Femur (tissue), 1 donor: ENCODE data around the gene CSNK1D.
"Not testable (repeated sequence)": the region's sequence is repeated elsewhere in the genome, so short reads cannot be mapped to it uniquely, and the experiment has no call there.

Experiments used
- DNase-seq: peaks from one replicate; pipeline ENCODE4 v3.0.0-alpha.2; 2017

CSNK1D gene

DNA sequence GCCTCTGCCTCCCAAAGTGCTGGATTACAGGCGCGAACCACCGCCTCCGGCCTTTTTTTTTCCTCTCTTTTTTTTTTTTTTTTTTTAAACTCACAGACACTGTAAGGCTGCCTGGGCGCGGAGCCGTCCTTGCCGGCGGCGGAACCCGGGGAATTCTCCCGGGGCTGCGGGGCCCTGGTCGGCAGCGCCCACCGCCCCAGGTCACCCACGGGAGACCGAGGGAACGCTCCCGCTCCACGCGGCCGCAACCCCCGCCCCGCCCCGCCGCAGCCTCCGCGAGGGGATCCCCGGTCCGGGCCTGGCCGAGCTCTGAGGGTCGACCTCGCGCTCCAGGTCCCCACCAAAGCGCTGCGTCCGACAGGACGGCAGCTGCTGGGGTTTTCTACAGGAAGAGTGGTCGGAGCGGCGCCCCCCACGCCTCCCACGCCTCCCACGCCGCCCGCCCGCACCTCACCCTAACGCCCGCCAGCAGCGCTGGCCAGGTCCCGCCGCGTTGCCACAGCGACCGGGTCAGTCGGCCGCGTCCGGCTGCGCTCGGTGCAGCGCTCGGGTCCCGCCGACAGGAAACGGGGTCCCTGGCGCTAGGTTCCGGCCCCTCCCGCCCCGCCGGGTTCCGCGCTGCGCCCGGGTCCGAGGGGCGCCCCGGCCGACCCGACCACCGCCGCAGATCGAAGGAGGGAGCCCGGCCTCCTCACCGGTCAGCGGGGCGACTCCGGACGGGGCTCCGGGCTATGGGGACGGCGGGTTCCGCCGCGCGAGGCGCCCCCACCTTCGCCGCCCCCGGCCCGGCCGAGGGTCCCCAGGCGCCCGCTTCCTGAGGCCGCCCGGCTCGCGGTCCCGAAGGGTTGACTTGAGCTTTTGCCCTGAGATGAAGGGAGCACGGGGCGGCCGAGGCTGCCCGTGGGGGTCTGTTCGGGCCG, 60.9 kb downstream of the CSNK1D start, which contains the start of gene CCDC57:
Gene CCDC57 (minus strand): TSS at position 512 of the 920 bp plus-strand sequence. CDS start 10,898 bp downstream, outside the sequence.
- peak; percentile 86 for DNase-seq

DNA sequence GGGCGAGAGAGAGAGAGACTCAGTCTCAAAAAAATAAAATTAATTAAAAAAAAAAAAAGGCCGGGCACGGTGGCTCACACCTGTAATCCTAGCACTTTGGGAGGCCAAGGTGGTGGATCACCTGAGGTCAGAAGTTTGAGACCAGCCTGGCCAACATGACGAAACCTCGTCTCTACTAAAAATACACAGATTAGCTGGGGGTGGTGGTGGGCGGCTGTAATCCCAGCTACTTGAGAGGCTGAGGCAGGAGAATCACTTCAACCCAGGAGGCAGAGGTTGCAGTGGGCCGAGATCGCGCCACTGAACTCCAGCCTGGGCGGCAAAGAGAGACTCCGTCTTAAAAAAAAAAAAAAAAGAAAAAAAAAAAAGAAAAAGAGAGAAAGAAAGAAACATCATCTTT, 62.8 kb downstream of the CSNK1D start:
- not testable (repeated sequence) for DNase-seq

DNA sequence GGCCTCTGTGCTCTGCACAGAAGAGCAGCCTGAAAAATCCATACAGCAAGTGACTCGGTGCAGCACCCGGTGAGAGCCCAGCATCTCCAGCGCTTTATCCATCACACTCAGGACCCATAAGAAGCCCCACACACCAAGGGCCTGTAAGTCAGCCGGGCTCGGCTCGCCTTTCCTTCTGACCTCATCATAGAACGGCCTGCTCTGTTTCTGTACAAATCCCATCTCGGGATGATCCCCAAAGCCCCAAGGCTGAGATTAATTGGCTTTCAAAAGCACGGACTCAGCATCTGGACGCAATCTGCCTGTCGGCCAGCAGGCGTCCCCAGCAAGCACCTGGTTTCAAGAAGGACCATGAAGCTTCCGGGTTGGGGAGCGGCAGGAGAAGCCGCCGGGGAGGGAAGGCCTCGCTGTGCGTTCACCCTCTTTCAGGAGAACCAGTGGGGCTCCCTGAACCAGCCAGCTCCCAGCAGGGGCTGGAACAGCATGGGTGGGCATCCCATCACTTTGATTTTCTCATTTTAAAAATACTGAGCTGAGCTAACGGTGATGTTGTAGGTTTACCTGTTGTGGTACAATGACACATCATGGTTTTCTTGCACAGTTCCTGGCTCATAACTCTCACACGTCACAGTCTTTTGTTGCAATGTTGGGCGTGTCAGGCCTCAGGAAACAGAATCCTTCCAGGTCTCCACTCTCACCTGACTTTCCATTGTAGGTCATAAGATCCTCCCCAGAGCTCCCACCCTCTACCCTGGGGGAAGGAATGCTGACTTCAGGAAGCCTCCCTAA, 67.6 kb downstream of the CSNK1D start:
- peak; percentile 89 for DNase-seq

DNA sequence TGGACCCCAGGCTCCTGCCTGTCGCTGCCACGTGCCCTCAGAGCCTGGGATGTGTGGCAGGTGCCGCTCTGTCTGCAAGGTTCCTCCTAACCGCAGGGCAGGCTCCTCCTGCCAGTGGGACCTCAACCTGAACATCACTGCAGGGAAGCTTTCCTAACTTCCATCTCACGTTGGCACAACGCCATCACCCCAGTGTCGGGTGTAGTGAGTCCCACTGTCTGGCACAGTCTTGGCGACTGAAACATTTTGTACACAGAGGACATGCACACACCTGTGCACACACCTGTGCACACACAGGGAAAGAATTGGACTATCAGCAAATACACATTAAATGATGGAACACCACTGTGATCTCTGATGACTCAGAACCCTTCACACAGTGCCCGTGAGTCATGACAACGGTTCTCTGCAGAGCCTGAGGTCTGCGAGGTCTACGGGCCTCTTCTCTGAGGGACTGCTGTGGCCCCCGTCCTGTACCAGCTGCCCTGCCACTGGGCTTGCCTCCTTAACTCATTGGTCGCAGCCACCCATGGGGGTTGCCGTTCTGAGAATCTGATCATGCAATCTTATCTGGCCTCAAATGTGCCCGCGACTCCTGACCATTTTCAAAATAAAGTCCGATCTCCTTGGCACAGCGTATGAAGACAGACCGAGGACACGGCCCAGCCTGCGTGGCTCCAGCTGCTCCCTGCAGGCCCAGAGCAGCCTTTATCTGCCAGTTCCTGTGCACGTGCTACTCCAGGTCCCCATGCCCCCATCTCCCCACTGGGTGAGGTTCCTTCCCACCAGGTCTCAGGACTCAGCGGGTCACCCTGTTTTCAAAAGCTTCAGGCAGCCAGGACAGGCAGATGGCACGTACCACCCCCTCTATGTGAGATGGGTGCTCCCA, 68.4 kb downstream of the CSNK1D start:
- DNase-seq: no peak

DNA sequence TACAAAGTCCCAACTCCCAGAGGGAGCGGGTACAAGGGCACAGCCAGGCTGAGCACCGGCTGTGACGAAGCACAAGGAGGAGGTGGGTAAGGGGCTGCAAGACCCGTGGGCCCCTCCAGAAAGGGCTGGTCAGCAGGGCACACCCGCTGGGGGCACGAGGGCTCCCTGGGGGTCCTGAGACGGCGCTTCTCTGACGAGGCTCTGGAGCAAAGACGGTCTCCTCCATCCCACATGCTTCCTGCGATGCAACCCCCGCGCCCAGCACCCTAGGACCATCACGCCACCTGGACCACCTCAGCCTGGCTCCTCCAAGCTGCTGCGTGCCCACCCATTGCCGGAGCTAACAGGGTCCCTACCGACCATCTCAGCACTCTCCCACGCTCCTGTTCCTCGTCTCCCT, 69.6 kb downstream of the CSNK1D start:
- no peak for DNase-seq

DNA sequence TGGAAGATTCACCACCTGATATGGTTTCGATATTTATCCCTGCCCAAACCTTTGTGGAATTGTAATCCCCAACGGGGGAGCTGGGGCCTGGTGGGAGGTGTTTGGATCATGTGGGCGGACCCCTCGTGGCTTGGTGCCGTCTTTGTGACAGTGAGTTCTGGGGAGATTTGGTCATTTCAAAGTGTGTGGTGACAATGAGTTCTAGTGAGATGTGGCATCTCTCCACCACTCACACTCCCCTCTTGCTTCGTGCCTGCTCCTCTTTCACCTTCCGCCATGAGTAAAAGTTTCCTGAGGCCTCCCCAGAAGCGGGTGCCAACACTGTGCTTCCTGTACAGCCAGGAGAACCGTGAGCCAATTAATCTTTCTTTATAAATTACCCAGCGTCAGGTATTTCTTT, 70.5 kb downstream of the CSNK1D start:
- DNase-seq: no peak

DNA sequence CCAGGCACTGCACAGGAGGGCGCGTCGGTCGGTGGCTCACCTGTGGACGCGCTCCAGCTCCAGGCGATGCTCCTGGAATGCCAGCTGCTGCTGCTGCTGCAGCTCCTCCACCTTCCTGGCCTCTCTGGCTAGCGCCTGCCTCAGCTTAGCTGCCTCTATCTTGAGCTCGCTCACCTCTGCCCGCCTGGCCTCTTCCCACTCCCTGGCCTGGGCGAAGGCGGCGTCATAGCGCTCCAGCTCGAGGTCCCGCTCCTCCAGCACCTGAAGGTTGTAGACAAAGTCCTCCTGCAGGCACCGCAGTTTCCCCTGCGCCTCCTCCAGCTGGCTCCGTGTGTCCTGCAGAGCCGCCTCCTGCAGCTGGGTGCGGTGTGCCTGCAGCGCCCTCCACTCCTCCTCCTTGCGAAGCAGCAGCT, 72.0 kb downstream of the CSNK1D start:
- DNase-seq: no peak

DNA sequence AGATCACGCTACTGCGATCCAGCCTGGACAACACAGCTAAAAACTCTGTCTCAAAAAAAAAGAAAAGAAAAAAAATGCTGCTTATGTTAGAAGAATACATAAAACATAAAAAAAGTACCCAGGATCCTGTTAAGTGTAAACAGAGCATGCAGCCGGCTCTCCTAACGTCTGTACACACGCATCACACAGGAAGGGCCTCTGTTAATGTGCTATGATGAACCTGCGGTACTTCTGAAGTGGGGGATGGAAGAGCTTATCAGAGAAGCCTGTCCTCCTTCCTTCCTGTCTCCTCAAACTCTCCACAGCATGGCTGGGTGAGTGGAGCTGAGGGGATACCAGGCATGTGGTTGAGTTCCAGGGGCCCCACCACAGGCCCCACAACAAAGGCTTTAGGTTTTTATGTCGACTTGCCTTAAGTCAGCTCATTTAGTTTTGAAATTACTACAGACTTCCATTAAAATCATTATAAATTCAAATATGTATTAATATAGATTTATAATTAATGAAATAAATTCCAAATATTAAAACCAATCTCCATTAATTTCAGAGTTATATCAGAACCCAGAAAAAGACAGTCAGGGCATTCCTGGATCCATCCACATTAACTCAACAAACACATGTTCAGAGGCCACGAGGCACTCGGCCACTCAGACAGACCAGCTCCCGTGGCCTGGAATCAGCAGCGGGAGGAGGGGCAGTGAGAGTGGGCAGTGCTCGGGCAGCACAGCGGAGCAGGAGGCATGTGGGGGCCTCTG, 72.6 kb downstream of the CSNK1D start:
- DNase-seq: no peak

DNA sequence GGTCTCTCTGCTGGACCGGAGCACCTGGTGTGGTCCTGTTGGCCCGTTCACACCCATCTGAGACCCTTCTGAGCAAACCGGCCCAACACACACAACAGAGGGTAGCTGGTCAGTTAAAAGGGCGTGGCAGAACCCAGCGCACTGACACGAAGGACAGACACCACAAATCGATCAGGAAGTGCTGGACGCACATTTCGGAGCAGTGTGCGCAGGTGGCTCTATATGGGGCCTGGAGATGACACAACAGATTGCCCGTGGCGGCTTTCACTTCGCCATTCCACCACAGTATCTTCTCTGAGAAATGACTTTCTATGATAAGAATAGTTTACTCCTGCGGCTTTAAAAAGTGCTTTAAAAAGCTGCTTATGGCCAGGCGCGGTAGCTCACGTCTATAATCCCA, 73.4 kb downstream of the CSNK1D start:
- DNase-seq: no peak

DNA sequence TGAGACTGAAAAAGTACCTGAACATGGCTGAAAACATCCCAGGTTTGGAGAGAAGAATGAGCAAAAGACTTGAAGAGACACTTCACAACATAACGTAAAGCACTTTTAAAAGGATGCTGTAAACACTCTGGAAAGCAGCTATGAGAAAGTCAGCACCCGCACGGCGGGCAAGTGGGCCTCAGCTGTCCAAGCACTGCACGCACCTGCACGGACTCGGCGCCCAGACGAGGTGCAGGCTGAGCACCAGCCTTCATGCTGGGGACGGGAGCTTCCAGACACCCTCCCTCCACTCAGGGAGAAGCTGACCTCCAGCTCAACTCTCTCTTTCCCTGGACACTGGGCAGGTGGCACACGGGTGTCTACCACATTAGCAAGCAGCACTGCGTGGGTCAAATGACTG, 74.0 kb downstream of the CSNK1D start:
- DNase-seq: no peak

DNA sequence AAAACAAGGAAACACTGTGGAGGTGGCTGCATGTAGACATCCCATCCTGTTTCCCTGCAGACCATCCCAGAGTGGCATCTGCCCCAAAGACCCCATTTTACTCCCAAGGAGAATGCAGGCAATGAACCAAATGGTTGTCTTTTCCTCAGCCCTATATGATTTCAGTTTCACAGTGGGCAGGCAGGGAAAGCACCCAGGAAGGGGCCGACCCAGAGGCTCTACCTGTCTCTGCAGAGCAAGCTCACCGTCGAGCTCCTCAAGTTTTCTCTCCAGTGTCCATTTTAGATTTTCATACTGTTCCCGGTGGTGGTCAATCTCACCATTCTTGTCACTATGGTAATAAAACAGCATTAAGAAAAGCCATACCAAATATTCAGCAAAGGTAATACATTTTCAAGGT, 75.4 kb downstream of the CSNK1D start:
- no peak for DNase-seq

DNA sequence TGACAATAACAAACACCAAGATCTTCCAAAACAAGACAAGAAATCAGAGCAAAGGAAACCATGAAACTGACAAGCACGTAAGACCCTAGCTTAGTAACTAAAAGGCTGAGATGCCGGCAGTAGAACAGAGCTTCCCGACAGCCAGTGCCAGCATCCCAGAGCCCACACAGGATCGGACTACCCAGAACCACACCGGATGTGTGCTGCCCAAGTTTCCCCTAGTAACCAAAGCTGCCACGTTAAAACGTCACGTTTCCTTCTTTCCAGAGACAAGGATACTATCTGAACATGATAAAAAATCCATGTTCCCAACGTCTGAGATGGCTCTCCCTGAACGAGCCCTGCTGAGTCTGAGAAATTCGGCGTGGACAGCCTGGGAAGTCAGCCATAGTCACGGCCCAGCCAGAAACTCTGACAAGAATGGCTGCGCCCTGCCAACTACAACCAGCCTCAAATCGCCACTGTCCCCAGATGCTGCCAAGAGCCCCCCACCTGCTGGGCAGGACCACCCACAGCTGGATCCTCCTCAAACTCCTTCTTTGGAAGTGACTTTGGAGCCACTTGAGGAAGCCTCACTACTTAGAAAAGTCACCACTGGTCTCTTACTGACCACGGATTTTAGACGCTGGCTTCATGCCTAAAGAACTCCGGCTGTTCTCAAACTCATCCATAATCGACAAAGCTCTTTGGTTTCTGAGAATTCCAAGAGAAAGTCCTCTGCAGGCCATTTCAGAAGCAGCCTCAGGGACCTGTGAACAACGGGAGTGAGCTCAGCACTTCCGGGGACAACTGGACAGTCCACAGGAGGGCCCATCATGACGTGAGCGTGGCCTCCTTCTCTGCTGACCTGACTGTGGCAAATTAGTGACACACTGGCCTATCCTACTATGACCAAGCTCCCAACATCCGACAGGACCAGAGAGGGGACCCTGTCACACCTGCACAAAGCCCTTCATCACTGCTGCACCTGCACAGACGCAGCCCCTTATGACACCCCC, 77.5 kb downstream of the CSNK1D start:
- no peak for DNase-seq

DNA sequence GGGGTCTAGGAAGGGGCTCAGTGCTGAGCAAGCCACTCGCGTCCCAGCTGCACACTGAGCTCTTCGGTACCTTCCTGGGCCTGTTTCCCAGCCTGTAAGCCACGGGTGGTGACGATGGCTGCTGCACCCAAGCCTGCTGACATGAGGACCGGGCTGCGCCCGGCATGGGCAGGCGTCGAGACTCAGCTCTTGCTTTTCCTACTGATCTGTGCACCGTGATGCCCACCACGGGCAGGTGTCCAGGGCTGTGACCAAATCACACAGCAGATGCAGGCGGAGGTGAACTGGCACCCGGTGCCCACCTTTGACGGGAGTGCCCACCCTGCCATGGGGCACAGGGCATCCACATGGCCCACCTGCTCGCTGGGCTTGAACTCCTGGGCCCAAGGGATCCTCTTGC, 78.7 kb downstream of the CSNK1D start:
- no peak for DNase-seq

DNA sequence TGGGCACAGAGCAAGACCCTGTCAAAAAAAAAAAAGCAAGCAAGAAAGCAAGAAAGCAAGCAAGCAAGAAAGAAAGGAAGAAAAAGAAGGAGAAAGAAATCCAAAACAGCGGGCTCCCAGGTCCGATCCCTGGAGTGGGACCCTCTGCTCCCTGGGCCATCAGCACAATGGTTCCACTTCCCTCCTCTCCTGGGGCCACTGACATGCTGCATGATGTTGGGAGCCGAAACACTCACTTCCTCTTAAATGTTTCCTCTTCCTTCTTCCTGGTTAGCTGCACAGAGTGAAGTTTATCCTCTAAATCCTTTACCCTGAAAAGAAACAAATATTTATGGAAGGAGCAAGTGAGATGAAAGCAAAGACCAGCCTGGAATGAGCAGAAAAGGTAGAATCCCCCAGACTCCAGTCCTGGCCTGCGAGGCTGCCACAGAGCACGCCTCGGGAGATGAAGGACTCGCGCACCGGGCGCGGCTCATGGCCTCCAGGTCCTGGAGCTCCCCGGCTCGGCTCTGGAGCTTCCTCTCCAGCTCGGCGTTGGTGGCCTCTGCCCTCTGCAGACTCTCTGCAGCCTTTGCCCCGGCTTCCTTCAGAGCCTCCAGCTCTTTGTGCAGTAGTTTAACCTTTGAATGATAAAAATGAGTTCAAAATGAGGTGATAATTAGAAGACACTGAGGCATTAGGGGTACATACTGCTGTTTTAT, 79.8 kb downstream of the CSNK1D start:
- DNase-seq: no peak

DNA sequence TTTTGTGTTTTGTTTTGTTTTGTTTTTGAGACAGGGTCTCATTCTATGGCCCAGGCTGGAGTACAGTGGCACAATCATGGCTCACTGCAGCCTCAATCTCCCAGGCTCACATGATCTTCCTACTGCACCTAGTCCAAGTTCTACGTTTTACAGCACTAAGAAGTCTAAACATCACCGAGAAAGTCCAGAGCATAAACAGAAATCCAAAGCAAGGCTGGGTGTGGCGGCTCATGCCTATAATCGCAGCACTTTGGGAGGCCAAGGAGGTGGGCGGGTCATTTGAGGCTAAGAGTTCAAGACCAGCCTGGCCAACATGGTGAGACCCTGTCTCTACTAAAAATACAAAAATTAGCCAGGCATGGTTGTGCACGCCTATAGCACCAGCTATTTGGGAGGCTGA, 80.5 kb downstream of the CSNK1D start:
- not testable (repeated sequence) for DNase-seq
